Stimulated activated CD4-positive, alpha-beta T cell treated with anti-CD3 and anti-CD28 coated beads, Interleukin-2, amount 100 ng/mL, for 24 hours (primary cell): ENCODE data around the gene ITM2B.

Experiments used
- DNase-seq, 2 donors: peaks; one replicate each; pipeline ENCODE4 v3.0.0-alpha.2; 2020

The ITM2B gene

GRCh38 chr13:48264058-48264457 is 31.1 kb downstream of the ITM2B start:
- no peak for DNase-seq

DNA sequence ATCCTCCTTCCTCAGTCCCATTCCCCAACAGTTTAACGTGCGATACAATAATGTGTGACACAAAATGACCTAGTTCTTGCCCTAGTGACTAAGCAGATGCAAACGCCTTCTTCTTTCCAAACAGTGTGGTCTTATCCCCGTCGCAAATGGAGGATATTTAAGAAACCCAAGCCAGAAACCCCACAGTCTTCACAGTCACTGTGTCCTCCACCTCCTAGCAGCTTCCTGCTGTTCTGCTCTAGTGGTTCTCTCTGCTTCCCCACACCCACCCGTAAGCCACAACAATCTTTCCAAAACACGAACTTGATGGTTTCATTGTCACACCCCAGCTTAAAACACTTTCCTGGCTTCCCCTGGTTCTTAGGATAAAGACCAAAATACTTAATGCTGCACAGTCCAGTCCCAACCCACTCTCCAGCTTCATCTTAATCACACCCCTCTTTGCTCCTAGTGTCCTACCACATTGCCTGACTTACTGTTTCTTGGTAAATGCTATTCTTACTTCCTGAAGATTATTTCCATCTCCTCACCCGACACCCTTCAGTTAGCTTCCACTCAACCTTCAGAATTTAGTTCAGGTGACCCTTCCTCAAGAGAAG is 32.3 kb downstream of the ITM2B start:
- peak; percentile 20 to 21 for DNase-seq

GRCh38 chr13:48266150-48266549 is 33.1 kb downstream of the ITM2B start:
- no peak for DNase-seq

- DNase-seq, result no peak
Measured at GRCh38 chr13:48266701-48267639, 34.0 kb downstream of the ITM2B start.

GRCh38 chr13:48268019-48268418 is 35.0 kb downstream of the ITM2B start:
- no peak for DNase-seq

DNA sequence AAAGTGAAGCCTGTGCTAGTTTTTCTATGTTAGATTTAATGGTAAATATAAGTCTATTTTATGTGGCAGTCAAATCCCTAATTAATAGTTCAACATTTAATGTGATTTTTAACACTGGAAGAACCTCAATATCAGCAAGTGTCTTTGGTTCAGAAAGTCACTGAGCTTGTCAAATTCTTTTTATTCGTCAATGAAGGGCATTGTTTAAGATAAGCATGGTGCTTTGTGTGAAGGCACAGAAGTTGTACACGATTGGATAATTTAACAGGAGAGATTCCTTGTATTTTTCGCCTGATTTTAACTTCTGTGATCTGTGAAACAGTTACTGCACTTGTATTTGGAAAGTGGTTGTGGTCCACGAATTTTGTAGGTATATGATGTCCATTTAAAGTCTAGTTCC is 40.3 kb downstream of the ITM2B start:
- DNase-seq, result no peak

DNA sequence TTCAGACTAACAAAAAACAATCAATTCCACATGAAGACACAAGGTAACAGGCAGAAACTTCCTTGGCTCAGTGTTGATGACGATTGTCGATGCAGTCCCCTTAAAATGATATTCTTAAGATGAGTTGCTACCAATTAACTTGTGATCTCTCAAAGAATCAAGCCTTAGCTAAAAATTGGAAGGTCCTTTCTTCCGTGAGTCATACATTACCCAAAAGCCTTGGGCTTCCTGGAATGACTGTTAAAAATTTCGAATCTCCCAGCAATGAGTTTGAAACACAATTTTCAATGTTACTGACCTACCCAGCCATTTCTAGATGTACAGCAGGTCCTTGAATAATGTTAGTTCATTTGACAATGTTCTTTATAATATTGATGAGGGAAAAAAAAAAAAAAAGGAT is 42.5 kb downstream of the ITM2B start:
- no peak for DNase-seq

DNA sequence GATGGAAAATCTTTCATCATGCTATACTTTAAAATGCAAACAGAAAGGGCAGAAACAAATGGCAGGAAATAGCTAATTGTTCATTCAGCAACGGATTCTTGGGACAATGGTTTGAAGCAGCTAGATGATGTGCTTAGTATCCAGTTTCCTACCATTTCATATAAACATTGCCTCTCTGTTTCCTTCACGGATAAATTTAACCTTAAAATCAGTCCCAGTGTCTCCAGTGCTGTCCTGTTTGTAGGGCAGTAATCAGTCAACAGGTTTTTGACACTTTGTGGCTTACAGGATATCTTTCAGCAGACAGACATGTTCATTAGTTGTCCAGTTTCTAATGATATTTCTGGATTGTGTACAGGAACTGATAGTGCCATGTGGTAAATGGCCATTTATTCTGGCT is 45.8 kb downstream of the ITM2B start:
- no peak for DNase-seq

DNA sequence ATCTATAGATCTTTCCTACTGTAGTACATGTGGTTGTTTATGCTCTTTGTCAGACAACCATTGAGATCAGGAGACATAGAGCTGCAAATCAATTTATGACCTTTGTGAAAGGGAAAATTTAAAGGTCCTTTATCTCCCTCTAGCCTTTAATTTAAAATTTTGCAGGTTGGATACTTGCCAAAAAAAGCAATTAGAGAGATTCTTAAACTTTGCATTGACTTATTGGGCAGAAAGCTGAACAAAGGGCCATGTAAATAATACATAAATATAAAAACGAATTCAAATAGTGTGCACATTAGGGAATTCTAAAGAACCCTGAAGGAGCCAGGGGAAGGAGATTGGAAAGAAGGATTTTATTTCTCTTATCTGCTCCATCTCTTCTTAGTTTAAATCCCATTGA is 48.5 kb downstream of the ITM2B start:
- no peak for DNase-seq

DNA sequence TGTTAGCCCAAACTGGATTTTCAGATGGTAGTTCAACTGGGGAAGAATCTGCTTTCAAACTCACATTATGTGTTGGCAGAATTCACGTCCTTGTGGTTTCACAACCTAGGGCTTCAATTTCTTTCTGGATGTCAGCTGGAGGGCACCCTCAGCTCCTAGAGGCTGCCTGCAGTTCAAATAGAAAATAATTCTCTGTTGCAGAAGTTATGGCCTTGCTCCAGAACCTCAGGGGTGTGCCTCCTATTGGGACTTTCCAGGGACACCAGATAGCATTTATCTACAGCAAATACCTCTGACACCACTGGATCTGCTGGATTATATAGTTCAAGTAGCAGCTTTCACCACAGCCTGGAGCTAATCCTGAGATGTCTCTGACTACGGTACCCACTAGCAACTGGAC is 58.7 kb downstream of the ITM2B start:
- no peak for DNase-seq

GRCh38 chr13:48292650-48293049 is 59.6 kb downstream of the ITM2B start:
- no peak for DNase-seq

DNA sequence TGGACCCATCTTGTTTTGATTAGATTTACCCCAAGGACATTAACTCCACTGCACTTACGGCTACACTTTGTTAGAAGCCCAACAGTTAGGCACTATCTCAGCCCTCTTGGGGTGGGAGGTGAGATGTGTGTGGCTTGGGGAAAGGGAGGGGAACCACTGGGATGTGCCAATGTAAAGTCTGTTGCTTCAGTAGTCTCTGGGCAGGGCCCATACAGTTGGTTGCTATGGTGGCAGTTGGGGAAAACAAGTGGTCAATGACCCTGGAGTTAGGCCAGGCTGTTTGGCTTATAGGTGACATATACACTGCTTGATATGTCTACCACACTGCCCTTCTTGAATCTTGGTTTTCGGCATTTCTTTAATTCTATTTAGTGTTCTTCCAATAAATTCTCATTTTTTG is 61.6 kb downstream of the ITM2B start:
- no peak for DNase-seq

DNA sequence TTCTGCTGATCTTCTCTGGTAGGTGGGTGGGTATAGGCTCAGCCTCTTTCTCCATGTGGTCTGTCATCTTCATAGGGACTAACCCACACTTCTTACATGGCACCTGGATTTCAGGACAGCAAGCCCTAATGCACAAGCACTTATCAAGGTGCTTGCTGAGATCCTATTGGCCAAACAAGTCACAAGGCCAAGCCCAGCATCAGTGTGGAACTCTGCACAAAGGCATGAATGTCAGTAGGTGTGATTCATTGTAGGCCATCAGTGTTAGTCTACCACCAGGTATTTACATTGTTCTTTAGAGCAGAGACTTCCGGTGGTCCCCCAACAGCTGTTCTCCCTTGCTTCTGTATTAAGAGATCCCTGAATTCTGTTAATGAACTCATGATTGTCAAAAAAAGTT is 62.3 kb downstream of the ITM2B start:
- no peak for DNase-seq

- no peak for DNase-seq
Measured at GRCh38 chr13:48296528-48296927, 63.5 kb downstream of the ITM2B start.

DNA sequence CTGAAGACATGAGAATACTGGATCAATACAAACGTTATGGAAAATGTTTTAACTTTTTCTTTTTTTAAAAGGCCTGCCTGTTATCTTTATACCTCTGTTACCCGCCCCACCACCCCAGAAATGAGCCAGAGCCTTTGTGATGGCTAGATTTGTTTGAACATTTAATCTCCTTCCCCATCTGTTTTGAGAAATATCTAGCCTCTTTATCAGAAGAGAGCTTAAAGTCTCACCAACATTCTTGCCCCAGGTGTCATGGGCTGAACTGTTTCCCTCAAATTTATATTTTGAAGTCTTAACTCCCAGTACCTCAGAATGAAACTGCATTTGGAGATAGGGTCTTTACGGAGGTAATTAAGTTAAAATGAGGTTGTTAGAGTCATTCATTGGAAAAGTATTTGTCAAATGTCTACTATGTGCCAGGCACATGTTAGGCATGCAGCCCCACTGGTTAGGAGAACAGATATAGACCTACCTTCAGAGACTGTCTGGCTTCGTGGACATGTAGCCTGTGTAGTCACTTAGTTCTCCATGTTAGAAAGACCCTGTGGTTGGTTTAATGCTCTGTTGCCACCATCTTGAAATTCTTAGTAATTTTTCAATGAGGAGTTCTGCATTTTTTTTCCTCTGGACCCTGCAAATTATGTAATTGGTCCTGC is 64.3 kb downstream of the ITM2B start:
- no peak for DNase-seq

DNA sequence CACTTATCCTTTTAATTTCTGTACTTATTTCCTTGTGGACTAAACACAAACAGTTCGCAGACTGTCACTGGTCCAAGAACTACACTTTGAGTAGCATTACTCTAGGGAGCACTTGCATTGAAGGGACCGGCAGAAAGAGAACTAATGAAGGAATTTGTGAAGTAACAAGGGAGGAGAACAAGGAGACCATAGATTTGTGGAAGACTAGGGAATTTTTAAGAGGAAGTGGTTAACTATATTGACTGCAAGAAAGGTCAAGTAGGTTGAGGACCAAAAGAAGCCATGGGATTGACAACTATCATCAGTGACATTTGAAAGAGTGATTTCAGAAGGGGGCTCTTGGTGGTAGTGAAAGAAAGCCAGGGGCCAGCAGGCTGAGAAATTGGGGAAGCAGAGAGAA is 66.6 kb downstream of the ITM2B start:
- DNase-seq, result no peak

- no peak for DNase-seq
Measured at GRCh38 chr13:48302871-48303358, 69.9 kb downstream of the ITM2B start.

- peak; percentile 90 to 93 for DNase-seq
Measured at GRCh38 chr13:48303359-48304142, 70.5 kb downstream of the ITM2B start, which contains the start of gene RB1. RB1 (plus strand) TSS chr13:48303751; CDS start chr13:48303913, 162 bp downstream.

- peak in 1 of 2 donors; percentile 24 for DNase-seq
Measured at GRCh38 chr13:48304143-48304876, 71.3 kb downstream of the ITM2B start.

- no peak for DNase-seq
Measured at GRCh38 chr13:48311223-48311622, 78.2 kb downstream of the ITM2B start.

DNA sequence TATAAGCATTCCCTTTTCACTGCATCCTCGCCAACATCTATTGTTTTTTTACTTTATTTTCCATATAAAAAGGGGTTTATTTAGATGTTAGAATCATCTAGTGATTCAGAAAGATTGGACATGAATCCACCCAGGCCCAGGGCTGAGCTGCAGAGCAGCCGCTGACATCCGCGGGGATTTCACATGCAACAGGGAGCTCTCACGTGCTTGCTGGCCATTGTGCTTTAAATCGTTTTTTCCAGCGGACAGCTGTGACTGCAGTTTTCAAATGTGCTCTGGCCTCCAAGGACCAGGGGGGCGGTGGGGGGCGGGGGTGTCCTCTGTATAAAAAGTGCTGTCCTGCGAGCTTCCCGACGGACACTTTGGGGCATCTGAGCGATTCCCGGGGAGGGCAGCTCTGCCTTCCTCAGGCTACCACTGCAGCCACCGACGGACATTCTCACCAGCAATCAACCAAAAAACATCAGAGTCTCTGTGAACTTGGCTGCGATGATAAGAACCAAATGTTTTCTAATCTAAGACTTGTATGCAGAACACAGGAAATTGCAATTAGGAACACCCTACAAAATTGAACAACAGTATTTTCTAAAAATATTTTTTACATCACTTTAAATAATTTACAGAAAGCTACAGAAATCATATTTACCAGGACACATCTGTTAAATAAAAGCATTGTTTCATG is 83.1 kb downstream of the ITM2B start:
- no peak for DNase-seq
